HCT116 (cell line): ENCODE measurements around the gene BCL2L11. TPM values are rescaled to one million over a fixed set of nuclear protein-coding genes. Genes with fewer than 3 reads are reported as not detected.

Source experiments
- ATAC-seq: fragments of 200-7000 bp; cut with Tn5 transposase; 2 replicates; pipeline ENCODE4 v1.9.1; 2020; ENCODE audit warnings: mild to moderate bottlenecking, moderate library complexity
- BruUV-seq: library from RNA; stranded (reverse); fragments of 400-500 nt; replicated peaks from 2 replicates; lab custom pipeline; 2021; lab: Mats Ljungman, UMichigan
- CTCF ChIA-PET: fragments of 300-600 bp; sonication (Branson Sonifier 250); formaldehyde crosslinking; loops from one replicate; lab custom pipeline; 2021; ENCODE audit warnings: antibody characterized with exemption; lab: Charles Lee
- POLR2A ChIA-PET: fragments of 300-600, 350-600 bp; sonication (Branson Sonifier 250); formaldehyde crosslinking; loops from one replicate; lab custom pipeline; 2021; ENCODE audit warnings: antibody characterized with exemption; lab: Charles Lee
- RAD21 ChIA-PET, 2 experiments: fragments of 300-600 bp; sonication (Branson Sonifier 250); formaldehyde crosslinking; loops; one replicate each; lab custom pipeline; 2023; ENCODE audit warnings: low total read pairs in 2 of 2; ENCODE audit not compliant: uncharacterized antibody in 2 of 2, unreplicated experiment in 2 of 2, low non-redundant PET in 1 of 2; lab: Charles Lee
- DNase-seq: peaks from one replicate; pipeline ENCODE4 v3.0.0-alpha.2; 2010; ENCODE audit warnings: low read depth, low spot score
- H2AFZ ChIP-seq: fragments of 200-600 bp; shearing (Covaris generic), sonication (generic); 2 replicates; pipeline ENCODE4 v1.6.1; 2017; ENCODE audit warnings: low read depth, mixed run types, mixed read lengths, antibody characterized with exemption, low read length; ENCODE audit not compliant: poor library complexity, severe bottlenecking
- H3K27ac ChIP-seq: 2 replicates; pipeline ENCODE4 v1.5.1; 2012; ENCODE audit warnings: low read depth, low read length
- H3K27me3 ChIP-seq: fragments of 200-600 bp; sonication (generic); 2 replicates; pipeline ENCODE4 v1.6.1; 2016; ENCODE audit warnings: mixed run types, low read length, mixed read lengths; ENCODE audit not compliant: insufficient read depth
- H3K36me3 ChIP-seq, 2 experiments: fragments of 200-500 bp in 1 of 2; fragments of 200-600 bp in 1 of 2; sonication (Bioruptor generic) in 1 of 2; sonication (generic) in 1 of 2; 2 replicates each; pipeline versions ENCODE4 v1.5.1 to v1.6.1; 2014 to 2016; ENCODE audit warnings: low read length in 2 of 2, inconsistent platforms in 1 of 2, mixed read lengths in 1 of 2, mixed run types in 1 of 2; ENCODE audit not compliant: insufficient read depth in 2 of 2, control insufficient read depth in 1 of 2
- H3K4me1 ChIP-seq, 2 experiments: fragments of 200-600 bp in 1 of 2; sonication (generic) in 1 of 2; 2 replicates each; pipeline versions ENCODE4 v1.5.1 to v1.6.1; 2012 to 2017; ENCODE audit warnings: low read length in 2 of 2, inconsistent platforms in 1 of 2, mild to moderate bottlenecking in 1 of 2, mixed read lengths in 1 of 2, mixed run types in 1 of 2, moderate library complexity in 1 of 2; ENCODE audit not compliant: insufficient read depth in 2 of 2, control insufficient read depth in 1 of 2
- H3K4me2 ChIP-seq: fragments of 200-600 bp; sonication (generic); 2 replicates; pipeline ENCODE4 v1.6.1; 2017; ENCODE audit warnings: mixed run types, low read length, mixed read lengths
- H3K4me3 ChIP-seq, 2 experiments: fragments of 200-600 bp in 1 of 2; sonication (generic) in 1 of 2; replicated peaks in 1 of 2; 2 replicates each; pipeline ENCODE4 v1.5.1; 2011 to 2016; ENCODE audit warnings: low read length in 2 of 2, control low read depth in 1 of 2, low read depth in 1 of 2, mild to moderate bottlenecking in 1 of 2, mixed read lengths in 1 of 2, mixed run types in 1 of 2
- H3K79me2 ChIP-seq: fragments of 200-600 bp; sonication (generic); 2 replicates; pipeline ENCODE4 v1.6.1; 2017; ENCODE audit warnings: mild to moderate bottlenecking, mixed run types, low read length, moderate library complexity, mixed read lengths; ENCODE audit not compliant: insufficient read depth
- H3K9ac ChIP-seq: fragments of 200-600 bp; sonication (generic); 2 replicates; pipeline ENCODE4 v1.6.1; 2016; ENCODE audit warnings: low read length, mixed read lengths
- H3K9me2 ChIP-seq: fragments of 200-600 bp; sonication (generic), shearing (Covaris generic); 2 replicates; pipeline ENCODE4 v1.6.1; 2017; ENCODE audit warnings: mixed run types, mild to moderate bottlenecking, moderate library complexity; ENCODE audit not compliant: insufficient read depth
- H3K9me3 ChIP-seq, 2 experiments: fragments of 200-500 bp in 1 of 2; fragments of 200-600 bp in 1 of 2; sonication (Bioruptor generic) in 1 of 2; sonication (generic) in 1 of 2; 2 replicates each; pipeline ENCODE4 v1.6.1; 2014 to 2017; ENCODE audit warnings: low read length in 2 of 2, mixed read lengths in 2 of 2, inconsistent platforms in 1 of 2, low read depth in 1 of 2, mild to moderate bottlenecking in 1 of 2, mixed run types in 1 of 2, moderate library complexity in 1 of 2; ENCODE audit not compliant: control insufficient read depth in 1 of 2, insufficient read depth in 1 of 2
- H4K20me1 ChIP-seq: fragments of 200-600 bp; sonication (generic), shearing (Covaris generic); 2 replicates; pipeline ENCODE4 v1.6.1; 2017; ENCODE audit warnings: mixed run types, mild to moderate bottlenecking, moderate library complexity; ENCODE audit not compliant: insufficient read depth
- CBX3 ChIP-seq: IDR thresholded peaks from 2 replicates; pipeline ENCODE4 v1.6.1; 2012; ENCODE audit warnings: low read depth
- CTCF ChIP-seq, 3 experiments: fragments of 200-600 bp in 1 of 3; sonication (generic) in 1 of 3; IDR thresholded peaks in 2 of 3; conservative IDR thresholded peaks in 1 of 3; 2 replicates each; pipeline ENCODE4 v1.5.1; 2012 to 2017; ENCODE audit warnings: low read depth in 2 of 3, low read length in 2 of 3, antibody characterized with exemption in 1 of 3, borderline replicate concordance in 1 of 3, control low read depth in 1 of 3, mild to moderate bottlenecking in 1 of 3, mixed read lengths in 1 of 3, mixed run types in 1 of 3, moderate library complexity in 1 of 3; ENCODE audit not compliant: insufficient read depth in 1 of 3
- ELF1 ChIP-seq: IDR thresholded peaks from 2 replicates; pipeline ENCODE4 v1.6.1; 2012; ENCODE audit warnings: low read depth, borderline replicate concordance
- EZH2 ChIP-seq: fragments of 200-600 bp; sonication (generic); IDR thresholded peaks from 2 replicates; pipeline ENCODE4 v1.6.1; 2017; ENCODE audit warnings: antibody characterized with exemption, mixed run types
- EZH2phosphoT487 ChIP-seq: fragments of 200-600 bp; IDR thresholded peaks from 2 replicates; pipeline ENCODE4 v1.6.1; 2018; ENCODE audit warnings: antibody characterized with exemption, borderline replicate concordance
- FOSL1 ChIP-seq: IDR thresholded peaks from 2 replicates; pipeline ENCODE4 v1.6.1; 2012; ENCODE audit warnings: low read depth
- JUND ChIP-seq: IDR thresholded peaks from 2 replicates; pipeline ENCODE4 v1.6.1; 2012
- MAX ChIP-seq: IDR thresholded peaks from 2 replicates; pipeline ENCODE4 v1.6.1; 2012
- POLR2AphosphoS5 ChIP-seq: IDR thresholded peaks from 2 replicates; pipeline ENCODE4 v1.6.1; 2011; ENCODE audit warnings: mild to moderate bottlenecking, low read depth, low read length, moderate library complexity
- RAD21 ChIP-seq: IDR thresholded peaks from 2 replicates; pipeline ENCODE4 v1.6.1; 2012; ENCODE audit warnings: low read depth, mild to moderate bottlenecking
- REST ChIP-seq: IDR thresholded peaks from 2 replicates; pipeline ENCODE4 v1.6.1; 2012; ENCODE audit warnings: low read depth
- SIN3A ChIP-seq: IDR thresholded peaks from 2 replicates; pipeline ENCODE4 v1.6.1; 2012; ENCODE audit warnings: low read depth
- SP1 ChIP-seq: IDR thresholded peaks from 2 replicates; pipeline ENCODE4 v1.6.1; 2012; ENCODE audit warnings: low read depth
- SRF ChIP-seq: IDR thresholded peaks from 2 replicates; pipeline ENCODE4 v1.6.1; 2012; ENCODE audit warnings: low read depth
- ZBTB33 ChIP-seq: IDR thresholded peaks from 2 replicates; pipeline ENCODE4 v1.6.1; 2011; ENCODE audit warnings: mild to moderate bottlenecking, low read length, moderate library complexity; ENCODE audit not compliant: insufficient replicate concordance; ENCODE audit errors: extremely low read depth
- intact Hi-C: fragments of 100-400 bp; cut with micrococcal nuclease; formaldehyde crosslinking; loops from 2 replicates; pipeline ENCODE4 v1.10.0; 2022
- total RNA-seq: library from RNA; stranded (reverse); gene quantifications from one replicate; pipeline ENCODE4 v1.2.1, GENCODE V29; 2021; ENCODE audit not compliant: unreplicated experiment

Gene BCL2L11
- total RNA-seq, 1 experiment from 2014 or later, result 17.8 TPM

- H3K9me3 ChIP-seq, result no peaks in the 10 kb centered on the region
- H3K4me2 ChIP-seq, result no peak overlapping the region
- no peak overlapping the region for H3K9ac ChIP-seq
- H3K4me1 ChIP-seq, result no peaks in the 10 kb centered on the region
- no peak overlapping the region for H3K27ac ChIP-seq
- TF ChIP-seq ZBTB33, result no peak
- no peak for TF ChIP-seq SRF
- no peak for TF ChIP-seq CTCF (IDR thresholded peaks at IDR 0.05 in 2 of 3, conservative IDR thresholded peaks at IDR 0.05 in 1 of 3; ENCODE audit: borderline replicate concordance in 1 of 3, insufficient read depth in 1 of 3, low read depth in 2 of 3, low read length in 2 of 3)
- TF ChIP-seq POLR2AphosphoS5, result no peak
- no peak for TF ChIP-seq ELF1
- TF ChIP-seq EZH2phosphoT487, result no peak
- no peak for TF ChIP-seq JUND
- no peak for TF ChIP-seq EZH2
- TF ChIP-seq CBX3, result no peak
- TF ChIP-seq FOSL1, result no peak
- no peak for TF ChIP-seq SP1
- TF ChIP-seq MAX, result no peak
- TF ChIP-seq SIN3A, result no peak
- no peak for TF ChIP-seq RAD21
- TF ChIP-seq REST, result no peak
- intact Hi-C loops, result no loop called here
- no peak for ATAC-seq
- H3K27me3 ChIP-seq, result no peaks in the 10 kb centered on the region
- H3K79me2 ChIP-seq, result no peaks in the 10 kb centered on the region
- ChIA-PET RAD21 (no interaction called here), POLR2A (no interaction called here), CTCF (no interaction called here)
- no peaks in the 10 kb centered on the region for H3K36me3 ChIP-seq
- BruUV-seq, result no TSS peak
- no peaks in the 10 kb centered on the region for H3K9me2 ChIP-seq
- no peaks in the 10 kb centered on the region for H4K20me1 ChIP-seq
- no peak overlapping the region for H3K4me3 ChIP-seq
- no peak for DNase-seq
- no peak overlapping the region for H2AFZ ChIP-seq
Observed at GRCh38 chr2:111205774-111206173, 85.1 kb downstream of the BCL2L11 start.
